Mesothelial cell of epicardium (in vitro differentiated cells): ENCODE measurements around the gene SLC37A4. TPM values are rescaled to one million over a fixed set of nuclear protein-coding genes. Genes with fewer than 3 reads are reported as not detected.

Source experiments
- DNase-seq, 2 experiments: peaks; one replicate each; pipeline ENCODE4 v3.0.0; 2021; ENCODE audit warnings: low spot score in 2 of 2; ENCODE audit not compliant: unreplicated experiment in 2 of 2
- H3K27ac Mint-ChIP-seq: 2 replicates; pipeline ENCODE4 v1.8.0; 2021; ENCODE audit warnings: mixed read lengths
- H3K27me3 Mint-ChIP-seq: 2 replicates; pipeline ENCODE4 v1.8.0; 2021; ENCODE audit warnings: low read depth, mixed read lengths
- H3K36me3 Mint-ChIP-seq: 2 replicates; pipeline ENCODE4 v1.8.0; 2021; ENCODE audit warnings: mixed read lengths
- H3K4me1 Mint-ChIP-seq: 2 replicates; pipeline ENCODE4 v1.8.0; 2021; ENCODE audit warnings: mixed read lengths
- H3K4me3 Mint-ChIP-seq: 2 replicates; pipeline ENCODE4 v1.8.0; 2021; ENCODE audit warnings: mild to moderate bottlenecking, moderate library complexity, mixed read lengths
- H3K9me3 Mint-ChIP-seq: 2 replicates; pipeline ENCODE4 v1.8.0; 2021; ENCODE audit warnings: mixed read lengths
- CTCF ChIP-seq: fragments of 200-600 bp; sonication (generic); IDR thresholded peaks from one replicate; pipeline ENCODE4 v1.5.0; 2021; ENCODE audit warnings: antibody characterized with exemption; ENCODE audit not compliant: unreplicated experiment
- total RNA-seq: library from RNA; stranded (reverse); gene quantifications from 3 replicates; pipeline ENCODE4 v1.2.1, GENCODE V29; 2021

Gene SLC37A4
- total RNA-seq, 1 donor from 2014 or later, result 35.3 TPM

- H3K27me3 Mint-ChIP-seq, result no peaks in the 10 kb centered on the region
- peaks cover 14% of the 10 kb centered on the region for H3K36me3 Mint-ChIP-seq
- DNase-seq, result no peak
- peak overlapping the region; percentile 15 for H3K27ac Mint-ChIP-seq
- TF ChIP-seq CTCF, result no peak
- H3K4me3 Mint-ChIP-seq, result peak overlapping the region; percentile 68
- no peaks in the 10 kb centered on the region for H3K9me3 Mint-ChIP-seq
- H3K4me1 Mint-ChIP-seq, result peaks cover 14% of the 10 kb centered on the region
Measured at GRCh38 chr11:119029069-119029339, 1.7 kb downstream of the SLC37A4 start.

GRCh38 chr11:119028346-119029068 is 2.2 kb downstream of the SLC37A4 start:
- no peak overlapping the region for H3K4me3 Mint-ChIP-seq
- DNase-seq, result no peak
- peaks cover 15% of the 10 kb centered on the region for H3K36me3 Mint-ChIP-seq
- no peak overlapping the region for H3K27ac Mint-ChIP-seq
- H3K4me1 Mint-ChIP-seq, result peaks cover 15% of the 10 kb centered on the region
- H3K9me3 Mint-ChIP-seq, result no peaks in the 10 kb centered on the region
- TF ChIP-seq CTCF, result no peak
- no peaks in the 10 kb centered on the region for H3K27me3 Mint-ChIP-seq

GRCh38 chr11:119027561-119028345 is 2.9 kb downstream of the SLC37A4 start:
- no peaks in the 10 kb centered on the region for H3K9me3 Mint-ChIP-seq
- H3K36me3 Mint-ChIP-seq, result peaks cover 17% of the 10 kb centered on the region
- TF ChIP-seq CTCF, result no peak
- H3K4me1 Mint-ChIP-seq, result peaks cover 19% of the 10 kb centered on the region
- DNase-seq, result no peak
- H3K27me3 Mint-ChIP-seq, result no peaks in the 10 kb centered on the region
- no peak overlapping the region for H3K27ac Mint-ChIP-seq
- H3K4me3 Mint-ChIP-seq, result no peak overlapping the region

GRCh38 chr11:119026970-119027369 is 3.7 kb downstream of the SLC37A4 start:
- H3K27ac Mint-ChIP-seq, result no peak overlapping the region
- no peak overlapping the region for H3K4me3 Mint-ChIP-seq

More at GRCh38 chr11:119026970-119027369, 3.7 kb downstream of the SLC37A4 start:
- Mint-ChIP-seq H3K4me1 (peaks cover 19% of the 10 kb centered on the region), H3K27me3 (no peaks in the 10 kb centered on the region), H3K36me3 (peaks cover 17% of the 10 kb centered on the region), H3K9me3 (no peaks in the 10 kb centered on the region)
- no peak for TF ChIP-seq CTCF
- no peak for DNase-seq
